GM18873 (cell line): ENCODE measurements around the gene MMADHC.

Experiments
- ATAC-seq: cut with Tn5 transposase; IDR thresholded peaks from one replicate; pipeline ENCODE4 v1.9.1; 2021; ENCODE audit warnings: mild to moderate bottlenecking, moderate library complexity, moderate number of reproducible peaks; ENCODE audit not compliant: unreplicated experiment, low FRiP score

Gene MMADHC

GRCh38 chr2:149587220-149587949 is at the start of gene MMADHC:
TSS of gene MMADHC (minus strand) at chr2:149587775. CDS start at chr2:149587097, 678 bp downstream.
- ATAC-seq = peak; percentile 99

GRCh38 chr2:149634103-149634502 is 46.5 kb upstream of the MMADHC start:
- ATAC-seq = no peak

GRCh38 chr2:149630445-149630844 is 42.9 kb upstream of the MMADHC start:
- no peak for ATAC-seq

- ATAC-seq = no peak
These were observed 41.5 kb upstream of the MMADHC start for GRCh38 chr2:149629026-149629425.

- ATAC-seq = no peak
These were observed 39.7 kb upstream of the MMADHC start for GRCh38 chr2:149627111-149627801.

- ATAC-seq = no peak
These were observed 38.1 kb upstream of the MMADHC start for GRCh38 chr2:149625671-149626070.

GRCh38 chr2:149625271-149625670 is 37.7 kb upstream of the MMADHC start:
- ATAC-seq = no peak

GRCh38 chr2:149622343-149622742 is 34.8 kb upstream of the MMADHC start:
- ATAC-seq = no peak

GRCh38 chr2:149617476-149617875 is 29.9 kb upstream of the MMADHC start:
- ATAC-seq = no peak

GRCh38 chr2:149616681-149617456 is 29.3 kb upstream of the MMADHC start:
- no peak for ATAC-seq

- no peak for ATAC-seq
These were observed 26.1 kb upstream of the MMADHC start for GRCh38 chr2:149613704-149614103.

GRCh38 chr2:149612122-149612521 is 24.5 kb upstream of the MMADHC start:
- no peak for ATAC-seq

GRCh38 chr2:149611100-149611820 is 23.7 kb upstream of the MMADHC start:
- no peak for ATAC-seq

GRCh38 chr2:149606251-149606811 is 18.8 kb upstream of the MMADHC start:
- no peak for ATAC-seq

- ATAC-seq = no peak
These were observed 15.7 kb upstream of the MMADHC start for GRCh38 chr2:149603248-149603647.

- ATAC-seq = no peak
These were observed 13.7 kb upstream of the MMADHC start for GRCh38 chr2:149601141-149601796.

GRCh38 chr2:149597668-149598326 is 10.2 kb upstream of the MMADHC start:
- peak; percentile 98 for ATAC-seq

- ATAC-seq = no peak
These were observed 9.6 kb upstream of the MMADHC start for GRCh38 chr2:149597050-149597667.

- ATAC-seq = no peak
These were observed 8.9 kb upstream of the MMADHC start for GRCh38 chr2:149596471-149596870.
